Measurements from ENCODE around the gene SMARCA4. TPM values are rescaled to one million over a fixed set of nuclear protein-coding genes. Genes with fewer than 3 reads are reported as not detected.
"Not testable (repeated sequence)": the region's sequence is repeated elsewhere in the genome, so short reads cannot be mapped to it uniquely, and the experiment has no call there.

Gene SMARCA4
- polyA plus RNA-seq, 4 donors: 54.6 to 71.6 (median 66.1) TPM

DNA sequence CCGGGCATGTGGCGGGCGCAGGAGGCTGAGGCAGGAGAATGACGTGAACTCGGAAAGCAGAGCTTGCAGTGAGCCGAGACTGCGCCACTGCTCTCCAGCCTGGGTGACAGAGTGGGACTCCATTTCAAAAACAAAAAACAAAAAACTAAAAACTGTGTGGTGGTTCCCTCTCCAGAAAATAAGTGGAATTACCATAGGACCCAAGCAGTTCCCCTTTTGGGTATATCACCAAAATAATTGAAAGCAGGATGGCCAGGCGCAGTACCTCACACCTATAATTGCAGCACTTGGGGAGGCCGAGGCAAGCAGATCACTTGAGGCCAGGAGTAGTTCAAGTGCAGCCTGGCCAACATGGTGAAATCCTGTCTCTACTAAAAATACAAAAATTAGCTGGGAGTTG lies 112.7 kb downstream of the SMARCA4 start:
- Histone ChIP-seq H3K4me1 (ENCODE audit: control insufficient read depth in 3 of 3, insufficient read depth in 2 of 3, low read depth in 1 of 3, low read length in 2 of 3) (no peaks in the 10 kb centered on the region), H3K36me3 (ENCODE audit: control insufficient read depth in 3 of 3, insufficient read depth in 2 of 3, low read depth in 1 of 3, low read length in 3 of 3) (no peaks in the 10 kb centered on the region), H3K27me3 (ENCODE audit: control insufficient read depth in 3 of 3, insufficient read depth in 3 of 3, low read length in 3 of 3) (no peaks in the 10 kb centered on the region), H3K9me3 (ENCODE audit: control insufficient read depth in 2 of 2, insufficient read depth in 1 of 2, low read depth in 1 of 2, low read length in 1 of 2) (no peaks in the 10 kb centered on the region), H3K27ac (ENCODE audit: low read depth in 1 of 3, low read length in 2 of 3) (no peak overlapping the region), H3K4me3 (ENCODE audit: low read depth in 1 of 3, low read length in 3 of 3) (no peak overlapping the region)
- FAIRE-seq: no peak
- no peak for DNase-seq
- WGBS, 3 donors: 90 to 97% (median 97%) methylated on average over 9 of the region's 9 CpGs

- 93 to 98% (median 94%) methylated on average over 9 of the region's 9 CpGs for WGBS, 3 donors
- not testable (repeated sequence) for H3K36me3 ChIP-seq (ENCODE audit: control insufficient read depth in 3 of 3, insufficient read depth in 2 of 3, low read depth in 1 of 3, low read length in 3 of 3); H3K4me1 ChIP-seq (ENCODE audit: control insufficient read depth in 3 of 3, insufficient read depth in 2 of 3, low read depth in 1 of 3, low read length in 2 of 3); H3K9me3 ChIP-seq (ENCODE audit: control insufficient read depth in 2 of 2, insufficient read depth in 1 of 2, low read depth in 1 of 2, low read length in 1 of 2); FAIRE-seq; H3K27ac ChIP-seq (ENCODE audit: low read depth in 1 of 3, low read length in 2 of 3); H3K27me3 ChIP-seq (ENCODE audit: control insufficient read depth in 3 of 3, insufficient read depth in 3 of 3, low read length in 3 of 3); DNase-seq; H3K4me3 ChIP-seq (ENCODE audit: low read depth in 1 of 3, low read length in 3 of 3)
These were observed 116.0 kb downstream of the SMARCA4 start for GRCh38 chr19:11076792-11077191.

DNA sequence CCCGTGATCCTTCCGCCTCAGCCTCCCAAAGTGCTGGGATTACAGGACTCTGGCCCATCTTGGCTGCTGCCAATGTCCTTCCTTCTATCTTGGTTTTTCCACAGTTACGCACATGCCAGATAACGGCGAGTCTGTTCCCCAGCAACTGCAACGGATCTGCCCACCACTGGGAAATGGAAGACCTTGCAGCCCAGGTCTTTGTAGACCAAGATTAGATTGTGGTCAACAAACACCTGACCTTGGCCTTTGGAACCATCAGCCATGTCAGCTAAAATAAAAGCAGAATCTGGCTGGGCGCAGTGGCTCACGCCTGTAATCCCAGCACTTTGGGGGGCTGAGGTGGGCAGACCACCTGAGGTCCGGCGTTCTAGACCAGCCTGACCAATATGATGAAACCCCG lies 118.1 kb downstream of the SMARCA4 start:
- no peak overlapping the region for H3K27ac ChIP-seq (ENCODE audit: low read depth in 1 of 3, low read length in 2 of 3)
- no peaks in the 10 kb centered on the region for H3K36me3 ChIP-seq (ENCODE audit: control insufficient read depth in 3 of 3, insufficient read depth in 2 of 3, low read depth in 1 of 3, low read length in 3 of 3)
- 90 to 94% (median 94%) methylated on average over 11 of the region's 11 CpGs for WGBS, 3 donors
- no peak for FAIRE-seq
- H3K4me1 ChIP-seq (ENCODE audit: control insufficient read depth in 3 of 3, insufficient read depth in 2 of 3, low read depth in 1 of 3, low read length in 2 of 3): no peaks in the 10 kb centered on the region
- no peak for DNase-seq
- no peaks in the 10 kb centered on the region for H3K27me3 ChIP-seq (ENCODE audit: control insufficient read depth in 3 of 3, insufficient read depth in 3 of 3, low read length in 3 of 3)
- H3K4me3 ChIP-seq (ENCODE audit: low read depth in 1 of 3, low read length in 3 of 3): no peak overlapping the region
- H3K9me3 ChIP-seq (ENCODE audit: control insufficient read depth in 2 of 2, insufficient read depth in 1 of 2, low read depth in 1 of 2, low read length in 1 of 2): no peaks in the 10 kb centered on the region

- 72 to 81% (median 77%) methylated on average over 9 of the region's 9 CpGs for WGBS, 3 donors
- Histone ChIP-seq H3K27me3 (ENCODE audit: control insufficient read depth in 3 of 3, insufficient read depth in 3 of 3, low read length in 3 of 3) (no peaks in the 10 kb centered on the region), H3K36me3 (ENCODE audit: control insufficient read depth in 3 of 3, insufficient read depth in 2 of 3, low read depth in 1 of 3, low read length in 3 of 3) (no peaks in the 10 kb centered on the region), H3K4me3 (ENCODE audit: low read depth in 1 of 3, low read length in 3 of 3) (no peak overlapping the region), H3K27ac (ENCODE audit: low read depth in 1 of 3, low read length in 2 of 3) (no peak overlapping the region), H3K9me3 (ENCODE audit: control insufficient read depth in 2 of 2, insufficient read depth in 1 of 2, low read depth in 1 of 2, low read length in 1 of 2) (no peaks in the 10 kb centered on the region), H3K4me1 (ENCODE audit: control insufficient read depth in 3 of 3, insufficient read depth in 2 of 3, low read depth in 1 of 3, low read length in 2 of 3) (no peaks in the 10 kb centered on the region)
- DNase-seq (no peak), FAIRE-seq (no peak)
These were observed 119.2 kb downstream of the SMARCA4 start for GRCh38 chr19:11079999-11080398.

DNA sequence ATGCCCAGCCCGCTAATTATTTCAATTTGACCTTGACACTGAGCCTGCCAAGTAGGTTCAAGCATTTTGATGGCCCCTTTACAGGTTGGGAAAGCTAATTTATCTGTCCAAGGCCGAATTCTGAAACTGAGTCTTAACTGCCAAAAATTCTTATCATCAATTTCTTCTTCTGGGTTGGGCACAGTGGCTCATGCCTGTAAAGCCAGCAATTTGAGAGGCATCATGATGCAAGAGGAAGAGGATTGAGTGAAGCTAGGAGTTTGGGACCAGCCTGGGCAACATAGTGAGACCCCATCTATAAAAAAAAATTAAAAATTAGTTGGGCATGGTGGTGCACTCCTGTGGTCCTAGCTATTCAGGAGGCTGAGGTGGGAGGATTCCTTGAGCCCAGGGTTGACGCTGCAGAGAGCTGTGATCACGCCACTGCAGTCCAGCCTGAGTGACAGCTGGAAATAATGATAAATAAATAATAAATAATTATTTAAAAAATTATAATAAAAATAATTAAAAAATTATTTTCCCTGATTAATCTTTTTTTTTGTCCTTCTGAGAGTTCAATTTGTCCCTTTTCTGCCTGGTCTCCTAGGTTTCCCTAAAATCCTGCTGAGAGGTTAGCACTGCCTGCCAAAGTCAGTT lies 127.2 kb downstream of the SMARCA4 start:
- WGBS, 3 donors: 65 to 83% (median 79%) methylated on average over 4 of the region's 4 CpGs

GRCh38 chr19:11088506-11089253 lies 127.8 kb downstream of the SMARCA4 start:
- Histone ChIP-seq H3K27me3 (ENCODE audit: control insufficient read depth in 3 of 3, insufficient read depth in 3 of 3, low read length in 3 of 3) (no peaks in the 10 kb centered on the region), H3K4me3 (ENCODE audit: low read depth in 1 of 3, low read length in 3 of 3) (peak overlapping the region in 2 of 3 donors; percentile 82 to 83), H3K4me1 (ENCODE audit: control insufficient read depth in 3 of 3, insufficient read depth in 2 of 3, low read depth in 1 of 3, low read length in 2 of 3) (peaks cover under 1 to 21% (median 5%) of the 10 kb centered on the region in 3 donors), H3K9me3 (ENCODE audit: control insufficient read depth in 2 of 2, insufficient read depth in 1 of 2, low read depth in 1 of 2, low read length in 1 of 2) (no peaks in the 10 kb centered on the region), H3K36me3 (ENCODE audit: control insufficient read depth in 3 of 3, insufficient read depth in 2 of 3, low read depth in 1 of 3, low read length in 3 of 3) (peaks cover 0 to 12% (median 0%) of the 10 kb centered on the region in 3 donors), H3K27ac (ENCODE audit: low read depth in 1 of 3, low read length in 2 of 3) (peak overlapping the region; percentile 71 to 98 (median 84))
- WGBS, 3 donors: 5 to 18% (median 14%) methylated on average over 11 of the region's 11 CpGs
- FAIRE-seq (no peak), DNase-seq (peak; percentile 48 to 53)

More for the DNA sequence above, 127.2 kb downstream of the SMARCA4 start:
- peak overlapping the region; percentile 37 to 92 (median 84) for H3K27ac ChIP-seq (ENCODE audit: low read depth in 1 of 3, low read length in 2 of 3)
- DNase-seq (no peak), FAIRE-seq (no peak)
- H3K4me1 ChIP-seq (ENCODE audit: control insufficient read depth in 3 of 3, insufficient read depth in 2 of 3, low read depth in 1 of 3, low read length in 2 of 3): peaks cover 0 to 21% (median 5%) of the 10 kb centered on the region in 3 donors
- no peaks in the 10 kb centered on the region for H3K9me3 ChIP-seq (ENCODE audit: control insufficient read depth in 2 of 2, insufficient read depth in 1 of 2, low read depth in 1 of 2, low read length in 1 of 2)
- H3K27me3 ChIP-seq (ENCODE audit: control insufficient read depth in 3 of 3, insufficient read depth in 3 of 3, low read length in 3 of 3): no peaks in the 10 kb centered on the region
- peaks cover 0 to 5% (median 0%) of the 10 kb centered on the region in 3 donors for H3K36me3 ChIP-seq (ENCODE audit: control insufficient read depth in 3 of 3, insufficient read depth in 2 of 3, low read depth in 1 of 3, low read length in 3 of 3)
- H3K4me3 ChIP-seq (ENCODE audit: low read depth in 1 of 3, low read length in 3 of 3): no peak overlapping the region

DNA sequence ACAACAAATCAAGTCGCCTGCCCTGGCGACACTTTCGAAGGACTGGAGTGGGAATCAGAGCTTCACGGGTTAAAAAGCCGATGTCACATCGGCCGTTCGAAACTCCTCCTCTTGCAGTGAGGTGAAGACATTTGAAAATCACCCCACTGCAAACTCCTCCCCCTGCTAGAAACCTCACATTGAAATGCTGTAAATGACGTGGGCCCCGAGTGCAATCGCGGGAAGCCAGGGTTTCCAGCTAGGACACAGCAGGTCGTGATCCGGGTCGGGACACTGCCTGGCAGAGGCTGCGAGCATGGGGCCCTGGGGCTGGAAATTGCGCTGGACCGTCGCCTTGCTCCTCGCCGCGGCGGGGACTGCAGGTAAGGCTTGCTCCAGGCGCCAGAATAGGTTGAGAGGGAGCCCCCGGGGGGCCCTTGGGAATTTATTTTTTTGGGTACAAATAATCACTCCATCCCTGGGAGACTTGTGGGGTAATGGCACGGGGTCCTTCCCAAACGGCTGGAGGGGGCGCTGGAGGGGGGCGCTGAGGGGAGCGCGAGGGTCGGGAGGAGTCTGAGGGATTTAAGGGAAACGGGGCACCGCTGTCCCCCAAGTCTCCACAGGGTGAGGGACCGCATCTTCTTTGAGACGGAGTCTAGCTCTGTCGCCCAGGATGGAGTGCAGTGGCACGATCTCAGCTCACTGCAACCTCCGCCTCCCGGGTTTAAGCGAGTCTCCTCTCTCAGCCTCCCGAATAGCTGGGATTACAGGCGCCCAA lies 128.6 kb downstream of the SMARCA4 start, which contains the start of gene LDLR:
Gene LDLR, plus strand, starts transcription at position 210 of the 760 bp plus-strand sequence. Its CDS starts 86 bp downstream, at position 296.
- Histone ChIP-seq H3K4me1 (ENCODE audit: control insufficient read depth in 3 of 3, insufficient read depth in 2 of 3, low read depth in 1 of 3, low read length in 2 of 3) (peaks cover 2 to 24% (median 6%) of the 10 kb centered on the region in 3 donors), H3K36me3 (ENCODE audit: control insufficient read depth in 3 of 3, insufficient read depth in 2 of 3, low read depth in 1 of 3, low read length in 3 of 3) (peaks cover 0 to 18% (median 2%) of the 10 kb centered on the region in 3 donors), H3K9me3 (ENCODE audit: control insufficient read depth in 2 of 2, insufficient read depth in 1 of 2, low read depth in 1 of 2, low read length in 1 of 2) (no peaks in the 10 kb centered on the region), H3K4me3 (ENCODE audit: low read depth in 1 of 3, low read length in 3 of 3) (peak within 1 kb of the TSS; percentile 79 to 83 (median 82)), H3K27me3 (ENCODE audit: control insufficient read depth in 3 of 3, insufficient read depth in 3 of 3, low read length in 3 of 3) (no peaks in the 10 kb centered on the region), H3K27ac (ENCODE audit: low read depth in 1 of 3, low read length in 2 of 3) (peak within 1 kb of the TSS; percentile 71 to 98 (median 84))
- WGBS, 3 donors: 1% methylated on average over 41 to 43 of the region's 43 CpGs
- DNase-seq (peak; percentile 96 to 97), FAIRE-seq (no peak)

DNA sequence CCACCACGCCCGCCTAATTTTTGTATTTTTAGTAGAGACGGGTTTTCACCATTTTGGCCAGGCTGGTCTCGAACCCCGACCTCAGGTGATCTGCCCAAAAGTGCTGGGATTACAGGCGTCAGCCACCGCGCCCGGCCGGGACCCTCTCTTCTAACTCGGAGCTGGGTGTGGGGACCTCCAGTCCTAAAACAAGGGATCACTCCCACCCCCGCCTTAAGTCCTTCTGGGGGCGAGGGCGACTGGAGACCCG lies 129.1 kb downstream of the SMARCA4 start:
- H3K36me3 ChIP-seq (ENCODE audit: control insufficient read depth in 3 of 3, insufficient read depth in 2 of 3, low read depth in 1 of 3, low read length in 3 of 3): peaks cover 0 to 23% (median 2%) of the 10 kb centered on the region in 3 donors
- not testable (repeated sequence) for H3K27me3 ChIP-seq (ENCODE audit: control insufficient read depth in 3 of 3, insufficient read depth in 3 of 3, low read length in 3 of 3); FAIRE-seq; DNase-seq; H3K9me3 ChIP-seq (ENCODE audit: control insufficient read depth in 2 of 2, insufficient read depth in 1 of 2, low read depth in 1 of 2, low read length in 1 of 2)
- peaks cover 2 to 29% (median 10%) of the 10 kb centered on the region in 3 donors for H3K4me1 ChIP-seq (ENCODE audit: control insufficient read depth in 3 of 3, insufficient read depth in 2 of 3, low read depth in 1 of 3, low read length in 2 of 3)
- H3K27ac ChIP-seq (ENCODE audit: low read depth in 1 of 3, low read length in 2 of 3): peak overlapping the region; percentile 71 to 98 (median 84)
- peak overlapping the region; percentile 79 to 83 (median 82) for H3K4me3 ChIP-seq (ENCODE audit: low read depth in 1 of 3, low read length in 3 of 3)
- 0 to 2% (median 1%) methylated on average over 15 of the region's 15 CpGs for WGBS, 3 donors

Measured in small intestine (tissue), 7 donors.